ENCODE results near the gene PPP4R2.

GRCh38 chr3:73107215-73107614, 110.6 kb downstream of the PPP4R2 start:
- TF ChIP-seq, protein P1, sequence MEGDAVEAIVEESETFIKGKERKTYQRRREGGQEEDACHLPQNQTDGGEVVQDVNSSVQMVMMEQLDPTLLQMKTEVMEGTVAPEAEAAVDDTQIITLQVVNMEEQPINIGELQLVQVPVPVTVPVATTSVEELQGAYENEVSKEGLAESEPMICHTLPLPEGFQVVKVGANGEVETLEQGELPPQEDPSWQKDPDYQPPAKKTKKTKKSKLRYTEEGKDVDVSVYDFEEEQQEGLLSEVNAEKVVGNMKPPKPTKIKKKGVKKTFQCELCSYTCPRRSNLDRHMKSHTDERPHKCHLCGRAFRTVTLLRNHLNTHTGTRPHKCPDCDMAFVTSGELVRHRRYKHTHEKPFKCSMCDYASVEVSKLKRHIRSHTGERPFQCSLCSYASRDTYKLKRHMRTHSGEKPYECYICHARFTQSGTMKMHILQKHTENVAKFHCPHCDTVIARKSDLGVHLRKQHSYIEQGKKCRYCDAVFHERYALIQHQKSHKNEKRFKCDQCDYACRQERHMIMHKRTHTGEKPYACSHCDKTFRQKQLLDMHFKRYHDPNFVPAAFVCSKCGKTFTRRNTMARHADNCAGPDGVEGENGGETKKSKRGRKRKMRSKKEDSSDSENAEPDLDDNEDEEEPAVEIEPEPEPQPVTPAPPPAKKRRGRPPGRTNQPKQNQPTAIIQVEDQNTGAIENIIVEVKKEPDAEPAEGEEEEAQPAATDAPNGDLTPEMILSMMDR (conservative IDR thresholded peaks at IDR 0.05; ENCODE audit: low read depth, low read length): no peak
- TF ChIP-seq EZH2phosphoT487 (IDR thresholded peaks at IDR 0.05; ENCODE audit: borderline replicate concordance, low read length): no peak

Measured in PC-3 (cell line).